PC-3 (cell line): ENCODE measurements around the gene FBXL5. TPM values are rescaled to one million over a fixed set of nuclear protein-coding genes. Genes with fewer than 3 reads are reported as not detected.

Source experiments
- ATAC-seq: fragments of 200-7000 bp; cut with Tn5 transposase; 2 replicates; pipeline ENCODE4 v1.9.1; 2020; ENCODE audit warnings: mild to moderate bottlenecking, moderate library complexity
- BruUV-seq: library from RNA; stranded (reverse); fragments of 400-500 nt; replicated peaks from 2 replicates; lab custom pipeline; 2021; lab: Mats Ljungman, UMichigan
- CTCF ChIA-PET: fragments of 300-600 bp; sonication (Branson Sonifier 250); formaldehyde crosslinking; loops from one replicate; lab custom pipeline; 2022; ENCODE audit warnings: antibody characterized with exemption; lab: Charles Lee
- POLR2A ChIA-PET: fragments of 300-600 bp; sonication (Branson Sonifier 250); formaldehyde crosslinking; loops from one replicate; lab custom pipeline; 2022; ENCODE audit warnings: antibody characterized with exemption; ENCODE audit not compliant: unreplicated experiment; lab: Charles Lee
- DNase-seq: peaks from one replicate; pipeline ENCODE4 v3.0.0-alpha.2; 2015
- H2AFZ ChIP-seq: fragments of 300-600 bp; sonication (generic); 2 replicates; pipeline ENCODE4 v1.6.0; 2016; ENCODE audit warnings: antibody characterized with exemption, low read length
- H3F3A ChIP-seq: fragments of 300-600 bp; sonication (generic); one replicate; pipeline ENCODE4 v1.6.0; 2017; ENCODE audit warnings: antibody characterized with exemption, low read length, control low read depth, mild to moderate bottlenecking; ENCODE audit not compliant: unreplicated experiment
- H3K27ac ChIP-seq: fragments of 300-600 bp; sonication (generic); 2 replicates; pipeline ENCODE4 v1.5.1; 2016; ENCODE audit warnings: mild to moderate bottlenecking, low read length
- H3K27me3 ChIP-seq: fragments of 300-600 bp; sonication (generic); 2 replicates; pipeline ENCODE4 v1.6.1; 2016; ENCODE audit warnings: low read length, mixed read lengths
- H3K36me3 ChIP-seq: fragments of 300-600 bp; sonication (generic); 2 replicates; pipeline ENCODE4 v1.6.1; 2016; ENCODE audit warnings: low read depth, mixed run types, low read length, mixed read lengths
- H3K4me1 ChIP-seq: fragments of 300-600 bp; sonication (generic); 2 replicates; pipeline ENCODE4 v1.5.1; 2016; ENCODE audit warnings: low read length; ENCODE audit not compliant: insufficient read depth
- H3K4me2 ChIP-seq: fragments of 300-600 bp; sonication (generic); 2 replicates; pipeline ENCODE4 v1.6.0; 2016; ENCODE audit warnings: low read length
- H3K4me3 ChIP-seq: fragments of 300-600 bp; sonication (generic); 2 replicates; pipeline ENCODE4 v1.5.1; 2016; ENCODE audit warnings: mild to moderate bottlenecking, low read length, mixed read lengths
- H3K79me2 ChIP-seq: fragments of 300-600 bp; sonication (generic); 2 replicates; pipeline ENCODE4 v1.6.1; 2017; ENCODE audit warnings: low read length, mixed read lengths
- H3K9ac ChIP-seq: fragments of 300-600 bp; sonication (generic); 2 replicates; pipeline ENCODE4 v1.6.0; 2016; ENCODE audit warnings: mild to moderate bottlenecking, low read length
- H3K9me2 ChIP-seq: fragments of 300-600 bp; sonication (generic); replicated peaks from 2 replicates; pipeline ENCODE4 v1.6.1; 2016; ENCODE audit warnings: mixed run types, low read length, mixed read lengths
- H3K9me3 ChIP-seq: fragments of 300-600 bp; sonication (generic); 2 replicates; pipeline ENCODE4 v1.6.1; 2016; ENCODE audit warnings: low read length, mixed read lengths
- H4K20me1 ChIP-seq: fragments of 300-600 bp; sonication (generic); 2 replicates; pipeline ENCODE4 v1.6.1; 2016; ENCODE audit warnings: low read length, mixed read lengths
- CTCF ChIP-seq: fragments of 300-600 bp; sonication (generic); conservative IDR thresholded peaks from 2 replicates; pipeline ENCODE4 v1.5.1; 2017; ENCODE audit warnings: antibody characterized with exemption, low read depth, mild to moderate bottlenecking, low read length
- EZH2 ChIP-seq: fragments of 300-600 bp; sonication (generic); IDR thresholded peaks from one replicate; pipeline ENCODE4 v1.6.1; 2017; ENCODE audit warnings: antibody characterized with exemption, mild to moderate bottlenecking, low read length; ENCODE audit not compliant: unreplicated experiment
- EZH2phosphoT487 ChIP-seq: fragments of 300-600 bp; sonication (generic); IDR thresholded peaks from 2 replicates; pipeline ENCODE4 v1.6.1; 2018; ENCODE audit warnings: mild to moderate bottlenecking, antibody characterized with exemption, low read length, borderline replicate concordance
- intact Hi-C: fragments of 100-400 bp; cut with micrococcal nuclease; formaldehyde crosslinking; loops from 2 replicates; pipeline ENCODE4 v1.9.0; 2023
- total RNA-seq: library from RNA; depleted of rRNA; stranded (reverse); fragments of >200 nt; gene quantifications from 2 replicates; pipeline ENCODE4 v1.2.3, GENCODE V29; 2014

FBXL5 gene
- total RNA-seq, 1 experiment from 2014 or later = 42.4 TPM

- DNase-seq (no peak), ATAC-seq (no peak)
- no peak for TF ChIP-seq CTCF
- TF ChIP-seq EZH2phosphoT487 = no peak
- TF ChIP-seq EZH2 = no peak
- POLR2A ChIA-PET = no interaction called here
- CTCF ChIA-PET = no interaction called here
- H4K20me1 ChIP-seq = no peaks in the 10 kb centered on the region
- H3K9me2 ChIP-seq = no peaks in the 10 kb centered on the region
- no peak overlapping the region for H2AFZ ChIP-seq
- no peak overlapping the region for H3K4me3 ChIP-seq
- no peak overlapping the region for H3K9ac ChIP-seq
- no peaks in the 10 kb centered on the region for H3K27me3 ChIP-seq
- BruUV-seq = no TSS peak
- H3K4me1 ChIP-seq = no peaks in the 10 kb centered on the region
- H3K27ac ChIP-seq = no peak overlapping the region
- no peaks in the 10 kb centered on the region for H3F3A ChIP-seq
- no peak overlapping the region for H3K4me2 ChIP-seq
- H3K79me2 ChIP-seq = no peaks in the 10 kb centered on the region
- H3K9me3 ChIP-seq = no peaks in the 10 kb centered on the region
- no peaks in the 10 kb centered on the region for H3K36me3 ChIP-seq
- intact Hi-C loops = no loop called here
These were observed 67.5 kb downstream of the FBXL5 start for GRCh38 chr4:15587649-15588048.

GRCh38 chr4:15586066-15586465 lies 69.1 kb downstream of the FBXL5 start:
- no peaks in the 10 kb centered on the region for H3K9me2 ChIP-seq
- BruUV-seq = no TSS peak
- intact Hi-C loops = no loop called here
- TF ChIP-seq EZH2 (no peak), CTCF (no peak), EZH2phosphoT487 (no peak)
- H2AFZ ChIP-seq = no peak overlapping the region
- H3K9ac ChIP-seq = no peak overlapping the region
- no peaks in the 10 kb centered on the region for H3K4me1 ChIP-seq
- no peak overlapping the region for H3K4me2 ChIP-seq
- no peaks in the 10 kb centered on the region for H3K79me2 ChIP-seq
- no peak for ATAC-seq
- ChIA-PET POLR2A (no interaction called here), CTCF (no interaction called here)
- no peaks in the 10 kb centered on the region for H3K27me3 ChIP-seq
- no peak overlapping the region for H3K27ac ChIP-seq
- H3K4me3 ChIP-seq = no peak overlapping the region
- H3F3A ChIP-seq = no peaks in the 10 kb centered on the region
- DNase-seq = no peak
- H4K20me1 ChIP-seq = no peaks in the 10 kb centered on the region
- no peaks in the 10 kb centered on the region for H3K36me3 ChIP-seq
- H3K9me3 ChIP-seq = no peaks in the 10 kb centered on the region

GRCh38 chr4:15585331-15585730 lies 69.8 kb downstream of the FBXL5 start:
- Histone ChIP-seq H4K20me1 (no peaks in the 10 kb centered on the region), H3K4me1 (no peaks in the 10 kb centered on the region), H3K4me3 (no peak overlapping the region), H2AFZ (no peak overlapping the region), H3K36me3 (no peaks in the 10 kb centered on the region; the same call in 1 of the 2 replicates), H3K4me2 (no peak overlapping the region), H3K9me3 (no peaks in the 10 kb centered on the region), H3F3A (no peaks in the 10 kb centered on the region), H3K9me2 (no peaks in the 10 kb centered on the region), H3K79me2 (no peaks in the 10 kb centered on the region), H3K9ac (no peak overlapping the region), H3K27ac (no peak overlapping the region), H3K27me3 (no peaks in the 10 kb centered on the region)
- ATAC-seq (no peak), DNase-seq (no peak)
- intact Hi-C loops = no loop called here
- POLR2A ChIA-PET = no interaction called here
- CTCF ChIA-PET = no interaction called here
- no peak for TF ChIP-seq EZH2
- no peak for TF ChIP-seq EZH2phosphoT487
- TF ChIP-seq CTCF = no peak
- BruUV-seq = no TSS peak
